Right lobe of liver (tissue), 6 donors: Measurements from ENCODE around the gene DSG3. TPM values are rescaled to one million over a fixed set of nuclear protein-coding genes. Genes with fewer than 3 reads are reported as not detected.

ENCODE experiments used
- ATAC-seq, 4 donors: fragments of 200-7000 bp; cut with Tn5 transposase; one replicate each; pipeline ENCODE4 v1.9.1; 2020; ENCODE audit warnings: mild to moderate bottlenecking in 4 of 4, moderate library complexity in 4 of 4
- DNase-seq, 3 donors: peaks; one replicate each; pipeline ENCODE4 v3.0.0-alpha.2; 2020
- H3K27ac ChIP-seq, 3 donors: fragments of 200-600 bp; one replicate each; pipeline ENCODE4 v1.8.0; 2022
- H3K27me3 ChIP-seq, 2 donors: fragments of 200-600 bp; one replicate each; pipeline ENCODE4 v1.8.0; 2022
- H3K36me3 ChIP-seq, 4 donors: fragments of 200-600 bp; sonication (generic) in 1 of 4; one replicate each; pipeline versions ENCODE4 v1.5.1 to v1.8.0; 2017 to 2022; ENCODE audit warnings: control low read depth in 1 of 4
- H3K4me1 ChIP-seq, 4 donors: fragments of 200-600 bp; sonication (generic) in 1 of 4; one replicate each; pipeline versions ENCODE4 v1.5.1 to v1.8.0; 2017 to 2022; ENCODE audit warnings: control low read depth in 1 of 4
- H3K4me3 ChIP-seq, 3 donors: fragments of 200-600 bp; one replicate each; pipeline ENCODE4 v1.8.0; 2022
- H3K9me3 ChIP-seq, 4 donors: fragments of 200-600 bp; sonication (generic) in 1 of 4; one replicate each; pipeline versions ENCODE4 v1.5.1 to v1.8.0; 2017 to 2022; ENCODE audit warnings: control low read depth in 1 of 4
- POLR2A ChIP-seq: fragments of 450-650 bp; IDR thresholded peaks from one replicate; pipeline ENCODE4 v1.6.1; 2017; ENCODE audit warnings: antibody characterized with exemption, mild to moderate bottlenecking
- WGBS: methylation state at CpG from one replicate; pipeline ENCODE4 v1.1.6; 2018; ENCODE audit warnings: low coverage, low lambda C conversion rate; ENCODE audit not compliant: insufficient coverage; ENCODE audit errors: missing lambda C conversion rate; 5-methylcytosine and 5-hydroxymethylcytosine counted together
- intact Hi-C, 2 donors: fragments of 100-400 bp; cut with DNase I; formaldehyde crosslinking; loops; one replicate each; pipeline versions ENCODE4 v1.11.2 to v1.14.1; 2022
- total RNA-seq, 6 experiments: library from RNA; depleted of rRNA in 2 of 6; stranded (reverse); fragments of >200 nt in 2 of 6; fragmentation: NEBNext Ultra II Directional in 3 of 6; extraction: Animal tissue kit (Norgen Biotek cat#: 25700) in 3 of 6; gene quantifications; one replicate each; pipeline versions ENCODE4 v1.1.0 to v1.2.4, GENCODE V29; 2016 to 2023
- TF ChIP-seq, protein P1 (sequence below), 4 donors: fragments of 200-600 bp in 3 of 4; fragments of 450-650 bp in 1 of 4; IDR thresholded peaks; one replicate each; pipeline versions ENCODE4 v1.5.1 to v1.8.0; 2016 to 2022; ENCODE audit warnings: antibody characterized with exemption in 4 of 4, mild to moderate bottlenecking in 2 of 4
- donor health status: DM: no; HTN: yes; CAD: no.
- donor health status: DM: no; HTN: no; CAD: no.
- donor health status: DM: no; HTN: no; CAD: no.
- donor health status: DM: no; HTN: yes; CAD: no.
- donor health status: DM: no; HTN: yes; CAD: no.

Gene DSG3
- total RNA-seq, 6 experiments from 2014 or later = 0.09 TPM; not detected in 5

- DNase-seq (no peak), ATAC-seq (no peak)
- Histone ChIP-seq H3K27me3 (no peaks in the 10 kb centered on the region), H3K36me3 (no peaks in the 10 kb centered on the region), H3K4me3 (no peak overlapping the region), H3K9me3 (no peaks in the 10 kb centered on the region), H3K27ac (no peak overlapping the region), H3K4me1 (no peaks in the 10 kb centered on the region)
- 68% methylated on average over 3 of the region's 4 CpGs for WGBS
- intact Hi-C loops = no loop called here
- TF ChIP-seq POLR2A = no peak
- TF ChIP-seq, protein P1, sequence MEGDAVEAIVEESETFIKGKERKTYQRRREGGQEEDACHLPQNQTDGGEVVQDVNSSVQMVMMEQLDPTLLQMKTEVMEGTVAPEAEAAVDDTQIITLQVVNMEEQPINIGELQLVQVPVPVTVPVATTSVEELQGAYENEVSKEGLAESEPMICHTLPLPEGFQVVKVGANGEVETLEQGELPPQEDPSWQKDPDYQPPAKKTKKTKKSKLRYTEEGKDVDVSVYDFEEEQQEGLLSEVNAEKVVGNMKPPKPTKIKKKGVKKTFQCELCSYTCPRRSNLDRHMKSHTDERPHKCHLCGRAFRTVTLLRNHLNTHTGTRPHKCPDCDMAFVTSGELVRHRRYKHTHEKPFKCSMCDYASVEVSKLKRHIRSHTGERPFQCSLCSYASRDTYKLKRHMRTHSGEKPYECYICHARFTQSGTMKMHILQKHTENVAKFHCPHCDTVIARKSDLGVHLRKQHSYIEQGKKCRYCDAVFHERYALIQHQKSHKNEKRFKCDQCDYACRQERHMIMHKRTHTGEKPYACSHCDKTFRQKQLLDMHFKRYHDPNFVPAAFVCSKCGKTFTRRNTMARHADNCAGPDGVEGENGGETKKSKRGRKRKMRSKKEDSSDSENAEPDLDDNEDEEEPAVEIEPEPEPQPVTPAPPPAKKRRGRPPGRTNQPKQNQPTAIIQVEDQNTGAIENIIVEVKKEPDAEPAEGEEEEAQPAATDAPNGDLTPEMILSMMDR (IDR thresholded peaks at IDR 0.05) = no peak
These were observed 38.3 kb upstream of the DSG3 start for GRCh38 chr18:31409276-31409675.

GRCh38 chr18:31410716-31411483 is 36.6 kb upstream of the DSG3 start:
- H3K27ac ChIP-seq = no peak overlapping the region
- TF ChIP-seq, protein P1 (IDR thresholded peaks at IDR 0.05) = no peak
- TF ChIP-seq POLR2A = no peak
- H3K27me3 ChIP-seq = no peaks in the 10 kb centered on the region
- H3K4me1 ChIP-seq = no peaks in the 10 kb centered on the region
- DNase-seq = no peak
- no peak for ATAC-seq
- WGBS = 60% methylated on average over 27 of the region's 37 CpGs
- no peak overlapping the region for H3K4me3 ChIP-seq
- H3K36me3 ChIP-seq = no peaks in the 10 kb centered on the region
- intact Hi-C loops = no loop called here
- H3K9me3 ChIP-seq = no peaks in the 10 kb centered on the region

GRCh38 chr18:31413137-31413536 is 34.4 kb upstream of the DSG3 start:
- Histone ChIP-seq H3K4me1 (no peaks in the 10 kb centered on the region), H3K27me3 (no peaks in the 10 kb centered on the region), H3K27ac (no peak overlapping the region), H3K9me3 (no peaks in the 10 kb centered on the region), H3K36me3 (no peaks in the 10 kb centered on the region), H3K4me3 (no peak overlapping the region)
- DNase-seq (no peak), ATAC-seq (no peak)
- 88% methylated on average over 5 of the region's 6 CpGs for WGBS
- intact Hi-C loops = no loop called here
- no peak for TF ChIP-seq POLR2A
- TF ChIP-seq, protein P1 (IDR thresholded peaks at IDR 0.05) = no peak

- no peaks in the 10 kb centered on the region for H3K27me3 ChIP-seq
- intact Hi-C loops = no loop called here
- TF ChIP-seq, protein P1 (IDR thresholded peaks at IDR 0.05) = no peak
- TF ChIP-seq POLR2A = no peak
- DNase-seq = no peak
- H3K36me3 ChIP-seq = no peaks in the 10 kb centered on the region
- no peaks in the 10 kb centered on the region for H3K4me1 ChIP-seq
- no peaks in the 10 kb centered on the region for H3K9me3 ChIP-seq
- H3K4me3 ChIP-seq = no peak overlapping the region
- ATAC-seq = no peak
- H3K27ac ChIP-seq = no peak overlapping the region
These were observed 29.7 kb upstream of the DSG3 start for GRCh38 chr18:31417850-31418249.
